Stimulated activated naive CD4-positive, alpha-beta T cell (primary cell): Measurements from ENCODE around the gene NPNT.

Source experiments
- DNase-seq, 6 experiments: peaks; one replicate each; lab custom pipeline; 2025; lab: John Stamatoyannopoulos, UW

The NPNT gene

DNA sequence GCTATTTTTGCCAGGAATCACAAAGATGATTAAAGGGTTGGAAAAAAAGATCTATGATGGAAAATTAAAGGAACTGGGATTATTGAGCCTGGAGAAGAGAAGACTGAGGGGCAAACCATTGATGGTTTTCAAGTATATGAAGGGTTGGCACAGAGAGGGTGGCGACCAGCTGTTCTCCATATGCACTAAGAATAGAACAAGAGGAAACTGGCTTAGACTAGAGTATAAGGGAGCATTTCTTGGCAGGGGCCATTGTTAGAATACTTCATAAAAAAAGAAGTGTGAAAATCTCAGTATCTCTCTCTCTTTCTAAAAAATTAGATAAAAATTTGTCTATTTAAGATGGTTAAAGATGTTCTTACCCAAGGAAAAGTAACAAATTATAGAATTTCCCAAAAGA is 75.1 kb downstream of the NPNT start:
- no peak for DNase-seq

DNA sequence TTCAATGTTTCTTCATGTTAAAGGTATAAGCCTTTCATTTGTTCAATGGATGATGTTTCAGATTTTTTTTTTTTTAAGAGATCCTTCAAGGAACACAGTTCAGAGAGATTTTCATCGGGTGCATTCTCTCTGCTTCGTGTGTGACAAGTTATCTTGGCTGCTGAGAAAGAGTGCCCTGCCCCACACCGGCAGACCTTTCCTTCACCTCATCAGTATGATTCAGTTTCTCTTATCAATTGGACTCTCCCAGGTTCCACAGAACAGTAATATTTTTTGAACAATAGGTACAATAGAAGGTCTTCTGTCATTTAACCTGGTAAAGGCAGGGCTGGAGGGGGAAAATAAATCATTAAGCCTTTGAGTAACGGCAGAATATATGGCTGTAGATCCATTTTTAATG is 75.8 kb downstream of the NPNT start:
- no peak for DNase-seq

DNA sequence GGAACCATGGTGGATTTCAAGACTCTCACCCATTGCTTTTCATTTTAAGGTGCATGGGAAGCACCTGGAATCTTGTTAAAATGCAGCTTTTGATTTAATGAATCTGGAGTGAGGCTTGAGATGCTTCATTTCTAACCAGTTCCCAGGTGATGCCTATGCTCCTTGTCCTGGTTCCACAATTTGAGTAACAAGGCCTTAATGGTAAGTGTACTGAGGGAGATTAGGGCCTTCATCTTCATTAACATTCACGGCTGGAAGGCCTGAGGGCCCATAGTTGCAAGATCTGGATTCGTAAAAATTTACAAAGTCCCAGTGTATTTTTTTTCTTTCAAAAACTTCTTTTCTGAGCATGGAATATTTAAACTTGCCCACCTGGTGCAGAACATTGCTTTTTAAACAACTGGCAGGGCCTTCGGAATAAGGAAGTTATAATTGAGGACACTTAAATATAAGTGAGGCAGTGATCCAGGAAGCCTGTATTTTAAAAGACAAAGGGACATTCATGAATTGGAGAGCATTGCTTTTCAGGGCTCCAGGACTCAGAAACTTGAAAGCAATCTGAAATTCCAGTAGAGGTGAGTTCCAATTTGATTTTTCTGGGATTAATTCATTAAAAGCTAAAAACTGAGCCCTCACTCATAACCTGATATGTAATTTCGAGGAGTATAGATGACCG is 77.8 kb downstream of the NPNT start:
- no peak for DNase-seq

DNA sequence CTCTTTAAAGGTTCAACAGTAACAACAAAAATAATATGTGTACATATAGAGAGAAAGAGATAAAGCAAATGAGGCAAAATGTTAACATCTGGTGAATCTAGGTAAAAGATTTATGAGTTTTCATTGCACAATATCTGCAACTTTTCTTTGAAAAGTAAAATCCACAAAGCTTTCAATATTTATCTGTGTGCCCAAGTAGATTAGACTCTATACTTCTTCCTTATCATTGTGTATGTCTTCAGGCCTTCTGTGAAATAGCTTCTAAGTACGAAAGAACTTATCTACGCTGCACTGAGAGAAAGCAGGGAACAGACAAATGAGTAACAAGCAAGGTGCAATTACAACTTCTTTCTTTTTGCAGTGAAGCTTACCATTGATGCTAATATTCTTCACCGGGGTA is 81.6 kb downstream of the NPNT start:
- no peak for DNase-seq

DNA sequence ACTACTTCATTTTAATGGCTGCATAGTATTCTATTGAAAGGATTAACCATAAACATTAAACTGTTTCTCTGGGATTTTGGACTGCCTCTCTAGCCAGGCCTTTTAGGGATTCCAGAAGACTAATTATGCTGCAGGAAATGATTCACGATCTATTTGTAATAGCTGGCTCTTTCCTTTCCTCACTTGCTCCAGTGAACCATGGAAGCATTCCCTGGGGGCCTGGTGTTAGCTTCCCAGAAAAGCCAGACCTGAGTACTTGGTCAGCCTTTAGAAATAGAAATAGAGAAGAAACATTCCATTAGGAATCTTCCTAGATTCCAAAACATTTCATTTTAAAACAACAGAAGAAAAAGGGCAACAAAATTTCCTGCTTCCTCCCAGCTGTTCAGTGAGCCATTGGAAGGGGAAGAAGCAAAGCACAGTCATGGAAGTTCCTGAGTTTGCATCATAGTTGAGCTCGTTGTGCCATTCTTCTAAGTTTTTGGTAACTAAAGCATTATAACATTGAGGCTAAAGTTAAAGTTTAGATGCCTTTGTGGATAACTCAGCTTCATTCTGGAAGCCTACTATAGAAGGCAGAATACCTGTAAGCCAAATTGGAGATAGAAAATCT is 83.5 kb downstream of the NPNT start:
- DNase-seq, result no peak

DNA sequence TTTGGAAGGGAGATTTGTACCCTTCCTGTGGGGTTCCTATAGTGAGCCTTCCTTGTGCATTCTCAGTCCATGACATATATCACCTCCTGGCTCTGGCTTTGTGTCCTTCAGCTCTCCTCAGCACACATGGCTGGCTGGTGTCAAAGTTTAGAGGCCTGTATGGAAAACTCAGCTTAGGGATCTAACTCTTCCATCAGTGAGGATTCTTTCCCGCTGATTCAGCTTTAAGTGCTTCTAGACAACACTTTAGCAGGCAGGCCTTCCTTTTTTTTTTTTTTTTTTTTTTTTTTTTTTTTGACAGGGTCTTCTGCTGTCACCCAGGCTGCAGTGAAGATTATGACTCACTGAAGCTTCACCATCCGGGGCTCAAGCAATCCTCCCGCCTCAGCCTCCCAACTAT is 84.2 kb downstream of the NPNT start:
- DNase-seq, result no peak

DNA sequence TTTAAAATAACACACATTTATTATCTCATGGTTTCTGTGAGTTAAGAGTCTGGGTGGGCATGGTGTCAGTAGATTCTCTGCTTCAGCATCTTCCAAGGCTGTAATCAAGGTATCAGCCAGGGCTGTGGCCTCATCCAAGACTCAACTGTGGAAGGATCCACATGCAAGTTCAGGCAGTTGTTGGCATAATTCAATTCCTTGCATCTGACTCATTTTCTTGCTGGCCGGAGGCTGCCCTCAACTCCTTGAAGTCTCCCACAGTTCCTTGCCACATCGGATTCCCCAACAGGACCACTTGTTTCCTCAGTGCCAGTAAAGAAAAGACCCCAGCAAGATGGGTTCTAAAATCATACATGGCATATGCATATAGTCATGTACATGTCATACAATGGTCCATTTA is 93.4 kb downstream of the NPNT start:
- DNase-seq, result no peak

DNA sequence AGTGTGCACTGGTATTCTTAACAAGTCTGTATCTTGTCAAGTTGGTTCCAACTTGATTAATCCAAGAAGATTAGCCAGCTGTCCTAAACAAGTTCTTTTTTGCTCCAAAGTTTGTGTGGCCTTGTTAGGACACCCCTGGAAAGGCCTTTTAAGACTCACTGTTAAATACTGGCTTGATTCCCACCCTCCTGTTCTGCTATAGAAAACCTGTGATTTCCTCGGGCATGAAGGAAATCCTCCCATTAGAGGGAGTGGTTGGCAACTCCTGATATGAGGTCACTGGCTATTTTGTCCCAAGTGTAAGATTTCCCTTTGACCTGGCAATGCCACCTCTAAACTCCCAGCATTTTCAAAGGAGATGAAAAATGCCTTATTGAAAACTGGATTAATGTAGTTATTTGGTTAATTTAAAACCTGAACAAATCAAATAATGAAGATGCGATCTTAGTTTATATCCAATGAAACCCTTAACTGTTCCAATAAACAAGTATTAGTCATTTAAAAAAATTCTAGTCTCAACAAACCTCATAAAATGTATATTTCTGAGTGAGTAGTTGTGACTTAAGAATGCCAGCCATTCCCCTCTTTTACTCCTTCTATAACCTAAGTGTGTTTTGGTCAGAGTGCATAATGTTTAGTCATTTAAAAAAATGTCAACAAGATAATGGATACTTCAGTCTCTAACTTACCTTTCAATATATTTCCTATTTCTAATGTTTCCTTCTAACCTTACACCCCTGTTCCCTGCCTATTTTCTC is 94.4 kb downstream of the NPNT start:
- no peak for DNase-seq

DNA sequence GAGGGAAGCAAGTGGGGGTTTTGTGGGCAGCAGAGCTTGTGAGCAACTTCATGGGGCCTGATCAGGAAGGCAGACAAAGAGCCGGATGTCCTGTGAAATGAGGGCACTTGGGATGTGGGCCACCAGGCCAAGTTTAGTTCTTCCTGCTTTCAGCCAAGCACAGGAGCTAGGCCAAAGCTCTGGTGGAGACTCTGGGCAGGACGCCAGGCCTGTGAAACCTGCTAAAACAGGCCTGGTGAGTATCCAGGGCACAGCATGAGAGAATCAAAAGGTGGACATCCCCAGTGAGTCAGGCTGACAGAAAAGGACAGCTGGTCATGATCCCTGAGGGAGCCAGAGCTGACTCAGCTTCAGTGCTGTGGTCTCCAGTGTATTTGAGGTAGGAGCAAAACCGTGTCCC is 95.7 kb downstream of the NPNT start:
- DNase-seq, result no peak

DNA sequence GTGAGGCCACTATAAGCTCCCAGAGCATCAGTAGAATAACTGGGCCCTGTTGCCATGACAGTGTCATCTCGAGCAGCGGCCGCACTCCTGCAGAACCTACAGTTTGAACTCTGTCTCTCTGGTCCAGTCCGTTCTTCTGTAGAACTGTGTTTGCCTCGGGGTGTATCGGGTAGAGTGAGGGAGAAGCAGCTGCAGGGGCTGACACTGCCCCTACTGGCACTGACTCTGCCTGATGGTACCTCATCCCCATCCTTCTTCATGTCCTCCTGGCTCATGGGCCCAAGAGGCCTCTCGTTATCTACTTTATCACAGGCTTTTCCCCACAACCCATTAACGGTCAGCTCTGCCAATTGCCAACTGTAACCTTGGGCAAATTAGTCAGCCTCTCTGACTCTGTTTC is 96.5 kb downstream of the NPNT start:
- no peak for DNase-seq

DNA sequence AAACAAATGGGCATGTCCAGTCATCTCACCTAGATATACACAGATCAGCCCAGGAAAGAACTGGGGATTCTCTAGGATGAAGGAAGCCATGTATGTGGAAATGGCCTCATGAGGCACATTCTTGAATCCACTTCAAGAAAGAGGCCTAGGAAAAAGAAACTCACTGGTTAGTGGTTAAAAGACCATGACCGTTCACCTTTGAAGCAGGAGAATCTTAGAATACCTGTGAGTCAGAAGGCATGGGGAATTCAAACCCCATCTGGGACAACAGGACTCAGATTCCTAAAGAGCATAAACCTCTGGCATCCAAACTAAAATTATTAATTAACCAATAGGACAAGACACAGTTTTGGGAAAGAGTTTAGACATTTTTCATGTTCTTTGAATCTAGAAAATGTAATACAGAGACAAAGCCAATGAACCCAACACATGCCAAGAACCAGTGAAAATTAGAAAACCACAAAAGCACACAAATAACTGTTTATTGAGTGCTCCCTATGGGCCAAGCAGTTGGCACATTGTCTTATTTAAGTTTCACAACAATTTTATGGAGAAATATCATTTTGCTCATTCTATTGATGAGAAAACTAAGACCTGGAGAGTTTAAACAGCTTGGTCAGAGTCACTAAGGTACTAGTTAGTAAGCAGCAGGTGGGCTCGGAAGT is 97.5 kb downstream of the NPNT start:
- DNase-seq, result no peak

DNA sequence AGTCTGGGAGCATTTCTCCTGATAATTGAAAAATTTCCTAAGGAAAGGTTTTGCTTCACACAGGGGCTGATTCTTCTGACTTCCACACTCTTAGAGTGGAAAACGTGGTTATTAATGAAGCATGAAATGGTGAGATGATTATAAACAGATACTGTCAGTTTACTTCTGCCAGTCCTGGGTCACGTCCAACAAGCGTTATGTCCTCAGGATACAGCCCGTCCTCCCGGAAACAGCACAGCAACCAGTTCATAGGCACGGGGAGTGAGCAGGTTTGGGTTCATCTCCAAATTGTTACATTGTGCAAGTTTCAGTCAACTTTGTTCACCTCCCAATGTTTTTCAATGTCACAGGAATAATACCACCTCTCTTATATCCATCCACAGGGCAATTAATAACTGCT is 98.8 kb downstream of the NPNT start:
- DNase-seq, result no peak

DNA sequence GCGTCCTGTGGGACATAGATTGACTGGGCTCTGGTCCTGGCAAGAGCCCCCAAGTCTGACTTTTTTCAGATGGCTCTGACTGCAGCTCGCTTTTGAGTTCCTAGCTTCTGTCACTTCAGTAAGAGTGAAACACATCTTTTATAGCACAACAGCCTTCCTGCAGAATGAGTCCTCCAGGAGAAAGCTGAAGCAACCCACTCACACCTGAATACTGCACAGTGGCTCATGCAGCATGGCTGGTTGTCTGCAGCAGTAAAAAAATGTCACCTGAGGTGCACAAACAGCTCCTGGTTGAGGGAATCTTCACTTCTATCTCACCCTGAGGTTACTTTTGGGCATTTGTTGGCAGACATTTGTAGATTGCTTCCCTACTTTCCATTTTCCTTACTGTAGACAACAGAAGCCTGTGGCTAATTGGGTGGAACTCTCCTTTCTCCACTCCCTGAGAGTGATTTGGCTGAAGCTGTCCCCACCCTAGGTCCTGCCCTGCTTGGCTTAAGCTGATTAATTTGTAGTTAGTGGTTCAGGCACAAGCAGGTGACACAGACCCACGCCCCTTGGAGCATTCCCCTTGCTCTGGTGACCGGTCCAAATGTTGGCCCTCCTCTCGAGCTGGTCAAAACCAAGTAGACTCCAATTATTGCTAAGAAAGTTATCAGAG is 99.7 kb downstream of the NPNT start:
- DNase-seq, result no peak

DNA sequence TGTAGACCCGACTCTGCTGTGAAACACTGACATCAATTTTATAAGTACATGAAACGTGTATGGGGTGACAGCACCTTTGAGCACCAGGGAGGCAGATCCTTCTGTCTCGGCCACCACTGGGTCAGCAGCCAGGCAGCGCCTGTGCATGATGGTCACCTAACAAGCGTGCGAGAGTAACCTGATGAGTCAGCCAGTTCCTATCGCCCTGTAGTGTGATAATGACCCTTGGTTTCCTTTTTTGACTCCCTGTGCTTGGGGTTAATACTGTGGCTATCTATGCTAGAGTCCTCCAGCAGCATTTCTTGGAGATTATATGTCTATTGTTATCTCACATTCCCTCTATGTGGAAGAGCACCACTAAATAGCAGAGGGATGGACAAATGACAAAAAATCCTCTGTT is 101.6 kb downstream of the NPNT start:
- DNase-seq, result no peak

DNA sequence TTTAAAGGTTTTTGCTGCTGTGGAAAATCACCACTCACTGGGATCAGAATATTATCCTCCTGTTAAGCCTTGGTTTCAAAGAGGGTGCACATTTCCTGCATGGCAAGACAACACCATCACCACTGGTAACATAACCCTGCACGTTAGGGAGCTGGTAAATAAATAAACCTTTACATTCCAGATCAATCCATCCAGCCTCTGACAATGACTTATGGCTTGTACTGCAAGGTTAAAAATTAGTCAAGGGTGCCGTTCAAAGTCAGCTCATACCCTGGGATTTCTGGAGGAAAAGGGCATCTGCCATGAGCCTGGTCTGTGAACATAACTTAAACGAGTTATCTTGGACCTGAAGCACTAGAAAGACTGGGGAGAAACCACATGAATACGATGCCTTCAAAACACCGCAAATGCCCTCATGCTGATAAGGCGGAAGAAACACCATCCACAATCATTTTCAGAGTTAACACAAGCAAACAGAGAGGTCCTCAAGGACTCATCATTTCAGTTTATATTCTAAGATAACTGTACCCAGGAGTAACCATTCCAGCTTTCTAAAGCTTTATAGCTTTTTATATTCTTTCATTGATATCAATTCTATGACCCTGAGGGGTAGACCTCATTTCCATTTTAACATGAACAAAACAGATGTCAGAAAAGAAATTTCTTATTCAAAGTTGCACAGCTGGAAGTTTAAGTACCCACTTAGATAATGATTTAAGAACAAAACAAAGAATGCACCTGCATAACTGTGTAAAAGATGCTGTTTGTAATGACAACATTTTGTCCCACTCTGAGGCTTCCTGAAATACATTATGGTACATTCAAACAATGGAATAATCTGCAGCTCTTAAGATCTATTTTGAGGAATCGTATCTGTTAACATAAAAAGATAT is 103.1 kb downstream of the NPNT start:
- no peak for DNase-seq

DNA sequence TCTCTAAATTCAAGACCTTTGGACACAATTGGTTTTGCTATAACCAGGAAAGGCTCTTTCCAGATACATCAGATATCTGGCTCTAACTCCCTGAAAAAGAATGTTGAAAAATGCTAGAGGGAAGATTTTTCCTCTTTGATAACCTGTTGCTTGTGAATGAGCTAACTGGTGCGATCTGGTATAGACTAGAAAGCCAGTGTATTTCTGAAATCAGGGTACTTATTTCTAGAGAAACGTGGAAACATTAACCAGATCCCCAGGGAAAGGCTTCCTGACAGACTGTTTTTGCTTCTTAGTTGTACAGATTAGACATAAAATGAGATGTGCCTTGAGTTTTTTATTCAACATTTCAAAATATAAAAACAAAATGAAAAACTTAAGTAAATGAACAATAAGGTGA is 107.7 kb downstream of the NPNT start:
- DNase-seq, result no peak

DNA sequence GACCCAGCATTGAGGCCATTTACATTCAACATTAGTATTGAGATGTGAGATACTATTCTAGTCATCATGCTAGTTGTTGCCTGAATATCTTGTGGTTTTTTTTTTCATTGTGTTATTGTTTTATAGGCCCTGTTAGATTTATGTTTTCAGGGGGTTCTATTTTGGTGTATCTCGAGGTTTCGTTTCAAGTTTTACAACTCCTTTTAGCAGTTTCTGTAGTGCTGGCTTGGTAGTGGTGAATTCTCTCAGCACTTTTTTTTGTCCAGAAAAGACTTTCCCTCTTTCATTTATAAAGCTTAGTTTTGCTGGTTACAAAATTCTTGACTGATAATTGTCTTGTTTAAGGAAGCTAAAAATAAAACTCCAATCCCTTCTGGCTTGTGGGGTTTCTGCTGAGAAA is 115.5 kb downstream of the NPNT start:
- DNase-seq, result no peak

DNA sequence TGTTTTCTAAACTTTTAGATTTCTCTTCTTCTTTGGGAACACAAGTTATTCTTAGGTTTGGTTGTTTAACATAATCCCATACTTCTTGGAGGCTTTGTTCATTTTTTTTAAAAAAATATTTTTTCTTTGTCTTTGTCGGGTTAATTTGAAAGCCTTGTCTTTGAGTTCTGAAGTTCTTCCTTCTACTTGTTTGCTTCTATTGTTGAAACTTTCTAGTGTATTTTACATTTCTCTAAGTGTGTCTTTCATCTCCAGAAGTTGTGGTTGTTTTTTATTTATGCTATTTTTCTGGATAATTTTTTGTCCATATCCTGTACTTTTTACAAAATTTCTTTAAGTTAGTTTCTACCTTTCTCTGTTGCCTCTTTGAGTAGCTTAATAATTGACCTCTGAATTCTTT is 116.1 kb downstream of the NPNT start:
- DNase-seq, result no peak

DNA sequence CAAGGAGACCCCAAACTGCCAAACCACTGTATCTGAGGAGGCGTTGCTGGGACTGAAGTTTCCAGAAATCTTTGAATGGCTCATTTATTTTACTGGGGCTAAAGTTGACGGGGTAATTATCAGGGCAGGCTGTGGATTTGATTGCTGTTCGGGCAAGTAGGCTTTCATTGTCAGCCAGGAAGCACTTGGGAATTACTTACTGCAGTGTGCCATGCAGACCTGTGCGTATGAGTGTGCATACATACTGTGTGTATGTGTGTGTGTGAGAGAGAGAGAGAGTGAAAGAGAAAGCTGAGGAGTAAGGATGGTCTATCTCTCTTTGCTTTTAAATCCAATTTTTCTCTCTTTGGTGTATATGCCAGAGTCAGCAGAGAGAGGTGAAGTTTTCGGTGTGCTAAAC is 122.7 kb downstream of the NPNT start:
- DNase-seq, result no peak

DNA sequence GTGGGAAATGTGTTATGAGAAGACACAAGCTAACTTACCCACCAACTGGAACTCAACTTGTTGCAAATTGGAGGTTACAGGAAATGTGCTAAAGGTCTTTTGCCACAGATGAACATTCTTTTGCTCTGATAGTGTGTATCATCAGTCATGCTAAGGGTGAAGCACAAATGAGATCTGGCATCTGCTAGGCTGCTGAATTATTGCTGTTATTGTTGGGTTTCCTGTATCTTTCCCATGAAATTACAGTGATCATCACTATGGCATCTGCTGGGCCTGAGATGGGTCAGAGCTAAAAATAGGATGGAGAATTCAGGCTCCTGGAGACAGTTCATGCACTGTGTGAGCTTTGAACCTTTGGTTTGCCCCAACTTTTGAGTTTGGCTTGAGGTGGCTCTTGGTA is 124.5 kb downstream of the NPNT start:
- DNase-seq, result no peak
